ENCODE results near the gene PARPBP.
A peak's percentile ranks its signal among the peaks of the same experiment; 100 is the strongest.

The PARPBP gene

GRCh38 chr12:102171951-102172350, 52.0 kb downstream of the PARPBP start:
- peak overlapping the region; percentile 29 for H3K27ac Mint-ChIP-seq
- no peak overlapping the region for H3K4me3 Mint-ChIP-seq
- H3K27me3 Mint-ChIP-seq (ENCODE audit: low read depth, poor library complexity): no peaks in the 10 kb centered on the region
- DNase-seq: no peak
- H3K4me1 Mint-ChIP-seq: no peaks in the 10 kb centered on the region
- H3K9me3 Mint-ChIP-seq: no peaks in the 10 kb centered on the region
- TF ChIP-seq CTCF (IDR thresholded peaks at IDR 0.05): no peak
- peaks cover 5% of the 10 kb centered on the region for H3K36me3 Mint-ChIP-seq (ENCODE audit: low read depth)

GRCh38 chr12:102172436-102172835, 52.5 kb downstream of the PARPBP start:
- no peaks in the 10 kb centered on the region for H3K9me3 Mint-ChIP-seq
- no peak for TF ChIP-seq CTCF (IDR thresholded peaks at IDR 0.05)
- no peaks in the 10 kb centered on the region for H3K4me1 Mint-ChIP-seq
- no peaks in the 10 kb centered on the region for H3K27me3 Mint-ChIP-seq (ENCODE audit: low read depth, poor library complexity)
- DNase-seq: no peak
- no peak overlapping the region for H3K27ac Mint-ChIP-seq
- no peak overlapping the region for H3K4me3 Mint-ChIP-seq
- peaks cover 5% of the 10 kb centered on the region for H3K36me3 Mint-ChIP-seq (ENCODE audit: low read depth)

GRCh38 chr12:102174117-102174516, 54.1 kb downstream of the PARPBP start:
- Mint-ChIP-seq H3K36me3 (ENCODE audit: low read depth) (peaks cover 5% of the 10 kb centered on the region), H3K4me1 (no peaks in the 10 kb centered on the region)

GRCh38 chr12:102174761-102175160, 54.8 kb downstream of the PARPBP start:
- TF ChIP-seq CTCF (IDR thresholded peaks at IDR 0.05): no peak
- H3K9me3 Mint-ChIP-seq: no peaks in the 10 kb centered on the region
- no peak for DNase-seq
- H3K27ac Mint-ChIP-seq: no peak overlapping the region
- no peak overlapping the region for H3K4me3 Mint-ChIP-seq
- no peaks in the 10 kb centered on the region for H3K27me3 Mint-ChIP-seq (ENCODE audit: low read depth, poor library complexity)
- H3K36me3 Mint-ChIP-seq (ENCODE audit: low read depth): peaks cover 5% of the 10 kb centered on the region
- no peaks in the 10 kb centered on the region for H3K4me1 Mint-ChIP-seq

More at GRCh38 chr12:102174117-102174516, 54.1 kb downstream of the PARPBP start:
- Mint-ChIP-seq H3K27ac (no peak overlapping the region), H3K27me3 (ENCODE audit: low read depth, poor library complexity) (no peaks in the 10 kb centered on the region), H3K9me3 (no peaks in the 10 kb centered on the region), H3K4me3 (no peak overlapping the region)
- no peak for TF ChIP-seq CTCF (IDR thresholded peaks at IDR 0.05)
- DNase-seq: no peak

GRCh38 chr12:102182635-102183034, 62.7 kb downstream of the PARPBP start:
- Mint-ChIP-seq H3K27ac (no peak overlapping the region), H3K4me1 (no peaks in the 10 kb centered on the region), H3K9me3 (no peaks in the 10 kb centered on the region), H3K4me3 (no peak overlapping the region), H3K36me3 (ENCODE audit: low read depth) (peaks cover 4% of the 10 kb centered on the region), H3K27me3 (ENCODE audit: low read depth, poor library complexity) (no peaks in the 10 kb centered on the region)
- TF ChIP-seq CTCF (IDR thresholded peaks at IDR 0.05): no peak
- no peak for DNase-seq

GRCh38 chr12:102195826-102196225, 75.8 kb downstream of the PARPBP start:
- H3K27ac Mint-ChIP-seq: no peak overlapping the region
- peaks cover 10% of the 10 kb centered on the region for H3K36me3 Mint-ChIP-seq (ENCODE audit: low read depth)
- no peaks in the 10 kb centered on the region for H3K9me3 Mint-ChIP-seq
- TF ChIP-seq CTCF (IDR thresholded peaks at IDR 0.05): no peak
- no peaks in the 10 kb centered on the region for H3K27me3 Mint-ChIP-seq (ENCODE audit: low read depth, poor library complexity)
- no peaks in the 10 kb centered on the region for H3K4me1 Mint-ChIP-seq
- no peak for DNase-seq
- no peak overlapping the region for H3K4me3 Mint-ChIP-seq

All from nephron progenitor cell (in vitro differentiated cells).